ENCODE data around the gene KIF18B. TPM values are rescaled to one million over a fixed set of nuclear protein-coding genes. Genes with fewer than 3 reads are reported as not detected.
A peak's percentile ranks its signal among the peaks of the same experiment; 100 is the strongest.

The KIF18B gene
- total and polyA plus RNA-seq, 2 of the 13 experiments (the other 11 are each of a cell fraction or from before 2014, with no cell fraction given), result 15.2 to 15.3 TPM

GRCh38 chr17:44911133-44912001 is 36.2 kb downstream of the KIF18B start (continued):
- TF ChIP-seq TFDP1 (CRISPR knock-in tag; IDR thresholded peaks at IDR 0.05; ENCODE audit: borderline replicate concordance) (peak; percentile 43; the same call in 1 of the 2 replicates), POGZ (CRISPR knock-in tag; IDR thresholded peaks at IDR 0.05) (no peak), GZF1 (CRISPR knock-in tag; IDR thresholded peaks at IDR 0.05) (no peak), ZNF749 (CRISPR knock-in tag; IDR thresholded peaks at IDR 0.05; ENCODE audit: borderline replicate concordance) (0 out of 2 replicates have a peak, but pooled peaks have one; percentile 35), HNRNPLL (IDR thresholded peaks at IDR 0.05; ENCODE audit: low read depth, low read length, poor library complexity, severe bottlenecking) (peak; percentile 42), ZNF619 (CRISPR knock-in tag; IDR thresholded peaks at IDR 0.05) (peak; percentile 51; the same call in 1 of the 2 replicates), REST (IDR thresholded peaks at IDR 0.05; ENCODE audit: borderline replicate concordance in 1 of 2, low read depth in 1 of 2, low read length in 2 of 2) (no peak), CTCF (CRISPR knock-in tag; IDR thresholded peaks at IDR 0.05) (peak; percentile 90), ZC3H13 (CRISPR knock-in tag; IDR thresholded peaks at IDR 0.05) (peak; percentile 63; the same call in 1 of the 2 replicates), RCOR2 (CRISPR knock-in tag; IDR thresholded peaks at IDR 0.05) (no peak), KDM5A (IDR thresholded peaks at IDR 0.05; ENCODE audit: borderline replicate concordance, low read length) (no peak), HIC2 (CRISPR knock-in tag; IDR thresholded peaks at IDR 0.05; ENCODE audit: low read depth) (peak; percentile 54; the same call in 1 of the 2 replicates), ZNF567 (CRISPR knock-in tag; IDR thresholded peaks at IDR 0.05; ENCODE audit: borderline replicate concordance) (no peak), ZBED4 (CRISPR knock-in tag; IDR thresholded peaks at IDR 0.05; ENCODE audit: borderline replicate concordance) (peak; percentile 89; the same call in 1 of the 2 replicates)
